Activated naive CD4-positive, alpha-beta T cell treated with anti-CD3 and anti-CD28 coated beads, Interleukin-2, amount 50 U/mL, for 24 hours (primary cell): ENCODE measurements around the gene MMAB.
"Not testable (repeated sequence)": the region's sequence is repeated elsewhere in the genome, so short reads cannot be mapped to it uniquely, and the experiment has no call there.

Experiments used
- H3K27ac Mint-ChIP-seq: one replicate; pipeline ENCODE4 v1.8.0; 2021; ENCODE audit warnings: mild to moderate bottlenecking, mixed read lengths
- H3K27me3 Mint-ChIP-seq: one replicate; pipeline ENCODE4 v1.8.0; 2021; ENCODE audit warnings: mixed read lengths
- H3K36me3 Mint-ChIP-seq: one replicate; pipeline ENCODE4 v1.8.0; 2021; ENCODE audit warnings: mixed read lengths
- H3K4me1 Mint-ChIP-seq: one replicate; pipeline ENCODE4 v1.8.0; 2021; ENCODE audit warnings: mixed read lengths
- H3K4me3 Mint-ChIP-seq: one replicate; pipeline ENCODE4 v1.8.0; 2021; ENCODE audit warnings: mild to moderate bottlenecking, mixed read lengths
- H3K9me3 Mint-ChIP-seq: one replicate; pipeline ENCODE4 v1.8.0; 2021; ENCODE audit warnings: mixed read lengths

Gene MMAB

GRCh38 chr12:109607618-109608017 is 34.3 kb upstream of the MMAB start:
- Mint-ChIP-seq H3K9me3 (no peaks in the 10 kb centered on the region), H3K27ac (no peak overlapping the region), H3K36me3 (no peaks in the 10 kb centered on the region), H3K4me3 (no peak overlapping the region), H3K27me3 (peaks cover 4% of the 10 kb centered on the region), H3K4me1 (no peaks in the 10 kb centered on the region)

- Mint-ChIP-seq H3K27ac (no peak overlapping the region), H3K27me3 (peaks cover 1% of the 10 kb centered on the region)
Observed at GRCh38 chr12:109606320-109607028, 33.2 kb upstream of the MMAB start.

GRCh38 chr12:109605599-109606228 is 32.4 kb upstream of the MMAB start:
- peaks cover 1% of the 10 kb centered on the region for H3K27me3 Mint-ChIP-seq
- H3K36me3 Mint-ChIP-seq = no peaks in the 10 kb centered on the region
- no peak overlapping the region for H3K27ac Mint-ChIP-seq
- no peaks in the 10 kb centered on the region for H3K9me3 Mint-ChIP-seq
- H3K4me1 Mint-ChIP-seq = no peaks in the 10 kb centered on the region
- H3K4me3 Mint-ChIP-seq = no peak overlapping the region

More at GRCh38 chr12:109606320-109607028, 33.2 kb upstream of the MMAB start:
- Mint-ChIP-seq H3K9me3 (no peaks in the 10 kb centered on the region), H3K4me3 (no peak overlapping the region), H3K4me1 (no peaks in the 10 kb centered on the region), H3K36me3 (no peaks in the 10 kb centered on the region)

- Mint-ChIP-seq H3K9me3 (no peaks in the 10 kb centered on the region), H3K36me3 (no peaks in the 10 kb centered on the region), H3K27ac (no peak overlapping the region)
Observed at GRCh38 chr12:109605016-109605415, 31.7 kb upstream of the MMAB start.

GRCh38 chr12:109604132-109604585 is 30.9 kb upstream of the MMAB start:
- no peaks in the 10 kb centered on the region for H3K9me3 Mint-ChIP-seq
- H3K4me1 Mint-ChIP-seq = no peaks in the 10 kb centered on the region
- peaks cover 1% of the 10 kb centered on the region for H3K27me3 Mint-ChIP-seq
- H3K4me3 Mint-ChIP-seq = no peak overlapping the region
- no peak overlapping the region for H3K27ac Mint-ChIP-seq
- no peaks in the 10 kb centered on the region for H3K36me3 Mint-ChIP-seq

More at GRCh38 chr12:109605016-109605415, 31.7 kb upstream of the MMAB start:
- H3K4me3 Mint-ChIP-seq = no peak overlapping the region
- peaks cover 1% of the 10 kb centered on the region for H3K27me3 Mint-ChIP-seq
- H3K4me1 Mint-ChIP-seq = no peaks in the 10 kb centered on the region

- H3K4me1 Mint-ChIP-seq, H3K9me3 Mint-ChIP-seq, H3K36me3 Mint-ChIP-seq, H3K27me3 Mint-ChIP-seq, H3K27ac Mint-ChIP-seq, H3K4me3 Mint-ChIP-seq: not testable (repeated sequence)
Observed at GRCh38 chr12:109602132-109602531, 28.8 kb upstream of the MMAB start.

GRCh38 chr12:109601557-109601956 is 28.3 kb upstream of the MMAB start:
- H3K36me3 Mint-ChIP-seq = no peaks in the 10 kb centered on the region
- peaks cover 12% of the 10 kb centered on the region for H3K4me1 Mint-ChIP-seq
- H3K27ac Mint-ChIP-seq = no peak overlapping the region
- no peaks in the 10 kb centered on the region for H3K9me3 Mint-ChIP-seq
- no peak overlapping the region for H3K4me3 Mint-ChIP-seq
- peaks cover 1% of the 10 kb centered on the region for H3K27me3 Mint-ChIP-seq

GRCh38 chr12:109600995-109601394 is 27.7 kb upstream of the MMAB start:
- Mint-ChIP-seq H3K27ac (no peak overlapping the region), H3K27me3 (no peaks in the 10 kb centered on the region), H3K4me3 (no peak overlapping the region), H3K4me1 (peaks cover 12% of the 10 kb centered on the region), H3K36me3 (no peaks in the 10 kb centered on the region), H3K9me3 (no peaks in the 10 kb centered on the region)

GRCh38 chr12:109600481-109600880 is 27.2 kb upstream of the MMAB start:
- no peaks in the 10 kb centered on the region for H3K9me3 Mint-ChIP-seq
- H3K4me3 Mint-ChIP-seq = no peak overlapping the region
- peaks cover 17% of the 10 kb centered on the region for H3K4me1 Mint-ChIP-seq
- no peaks in the 10 kb centered on the region for H3K27me3 Mint-ChIP-seq
- no peaks in the 10 kb centered on the region for H3K36me3 Mint-ChIP-seq
- no peak overlapping the region for H3K27ac Mint-ChIP-seq

GRCh38 chr12:109599087-109599486 is 25.8 kb upstream of the MMAB start:
- Mint-ChIP-seq H3K4me1 (peaks cover 29% of the 10 kb centered on the region), H3K9me3 (no peaks in the 10 kb centered on the region), H3K27ac (no peak overlapping the region), H3K27me3 (no peaks in the 10 kb centered on the region), H3K4me3 (no peak overlapping the region), H3K36me3 (no peaks in the 10 kb centered on the region)

- Mint-ChIP-seq H3K27me3 (no peaks in the 10 kb centered on the region), H3K9me3 (no peaks in the 10 kb centered on the region), H3K4me1 (peaks cover 29% of the 10 kb centered on the region), H3K27ac (no peak overlapping the region), H3K36me3 (no peaks in the 10 kb centered on the region), H3K4me3 (no peak overlapping the region)
Observed at GRCh38 chr12:109598428-109598854, 25.1 kb upstream of the MMAB start.

- H3K27me3 Mint-ChIP-seq = no peaks in the 10 kb centered on the region
- no peak overlapping the region for H3K4me3 Mint-ChIP-seq
- H3K27ac Mint-ChIP-seq = peak overlapping the region; percentile 8
- peaks cover 29% of the 10 kb centered on the region for H3K4me1 Mint-ChIP-seq
- H3K36me3 Mint-ChIP-seq = no peaks in the 10 kb centered on the region
- H3K9me3 Mint-ChIP-seq = no peaks in the 10 kb centered on the region
Observed at GRCh38 chr12:109597795-109598427, 24.6 kb upstream of the MMAB start.

- Mint-ChIP-seq H3K4me1 (peaks cover 29% of the 10 kb centered on the region), H3K9me3 (no peaks in the 10 kb centered on the region), H3K27me3 (no peaks in the 10 kb centered on the region), H3K27ac (no peak overlapping the region), H3K4me3 (no peak overlapping the region), H3K36me3 (no peaks in the 10 kb centered on the region)
Observed at GRCh38 chr12:109597414-109597794, 24.1 kb upstream of the MMAB start.

- Mint-ChIP-seq H3K27ac (no peak overlapping the region), H3K4me3 (no peak overlapping the region), H3K9me3 (no peaks in the 10 kb centered on the region), H3K36me3 (no peaks in the 10 kb centered on the region), H3K27me3 (no peaks in the 10 kb centered on the region), H3K4me1 (peaks cover 29% of the 10 kb centered on the region)
Observed at GRCh38 chr12:109596418-109597244, 23.3 kb upstream of the MMAB start.

- Mint-ChIP-seq H3K27ac (no peak overlapping the region), H3K9me3 (no peaks in the 10 kb centered on the region), H3K4me1 (peaks cover 29% of the 10 kb centered on the region), H3K4me3 (peak overlapping the region; percentile 36), H3K27me3 (no peaks in the 10 kb centered on the region), H3K36me3 (no peaks in the 10 kb centered on the region)
Observed at GRCh38 chr12:109595321-109595902, 22.1 kb upstream of the MMAB start.
